Thyroid gland (tissue), 4 donors: Measurements from ENCODE around the gene COL13A1.

ENCODE experiments used
- CTCF ChIP-seq, 6 experiments: fragments of 200-600 bp in 3 of 6; fragments of 450-650 bp in 3 of 6; sonication (generic) in 3 of 6; IDR thresholded peaks; one replicate each; pipeline ENCODE4 v1.5.1; 2016 to 2019; ENCODE audit warnings: antibody characterized with exemption in 6 of 6, mild to moderate bottlenecking in 2 of 6, inconsistent platforms in 1 of 6, moderate library complexity in 1 of 6
- POLR2A ChIP-seq, 2 donors: fragments of 450-650 bp; IDR thresholded peaks; one replicate each; pipeline ENCODE4 v1.6.1; 2017; ENCODE audit warnings: antibody characterized with exemption in 2 of 2, mild to moderate bottlenecking in 2 of 2, moderate library complexity in 1 of 2

- no peak for TF ChIP-seq CTCF (IDR thresholded peaks at IDR 0.05)
- TF ChIP-seq POLR2A (IDR thresholded peaks at IDR 0.05) = no peak
Measured at GRCh38 chr10:69836731-69837030, 35.0 kb downstream of the COL13A1 start.
